GM21423 (cell line): ENCODE measurements around the gene TEX13D.

Experiments
- ATAC-seq: cut with Tn5 transposase; IDR thresholded peaks from one replicate; pipeline ENCODE4 v1.9.1; 2021; ENCODE audit warnings: mild to moderate bottlenecking, moderate library complexity; ENCODE audit not compliant: unreplicated experiment

TEX13D gene

DNA sequence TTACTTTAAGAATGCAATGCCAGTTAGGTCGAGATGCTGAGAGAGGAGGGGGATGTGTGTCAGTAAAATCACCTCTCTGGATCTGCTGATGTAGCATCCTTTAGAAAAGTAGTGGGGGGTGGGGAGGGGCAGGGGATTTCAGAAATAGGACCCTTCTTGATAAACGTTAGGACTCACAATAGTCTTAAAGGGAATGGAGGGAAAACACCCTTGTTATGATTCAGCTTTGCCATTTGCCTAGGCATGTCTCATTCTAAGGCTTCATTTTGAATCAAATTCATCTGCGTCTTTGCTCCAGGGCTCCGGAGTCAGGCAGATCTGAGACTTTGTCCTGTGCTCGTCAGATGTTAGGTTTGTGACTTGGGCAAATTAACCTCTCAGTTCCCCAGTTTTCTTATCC is 14.8 kb downstream of the TEX13D start:
- ATAC-seq: no peak

DNA sequence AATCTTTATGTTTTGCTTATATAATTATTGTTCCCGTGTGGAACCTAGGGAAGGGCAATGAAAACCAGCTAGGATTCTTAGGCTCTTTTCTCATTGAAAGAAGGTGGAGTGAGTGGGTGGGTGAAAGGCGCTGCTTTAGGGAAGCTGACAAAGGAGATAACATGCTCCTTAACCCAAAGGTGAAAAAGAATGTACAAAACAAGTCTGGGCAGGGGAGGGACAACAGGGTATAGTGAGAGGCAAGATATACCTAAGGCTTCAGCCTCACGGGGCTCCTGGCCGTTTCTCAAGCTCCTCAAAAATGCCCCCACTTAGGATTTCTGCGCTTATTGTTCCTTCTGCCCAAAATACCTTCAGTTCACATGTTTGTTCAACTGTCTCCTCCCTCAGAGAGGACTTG is 15.7 kb downstream of the TEX13D start:
- ATAC-seq: no peak

GRCh38 chrX:124348885-124349453 is 16.5 kb downstream of the TEX13D start:
- no peak for ATAC-seq

DNA sequence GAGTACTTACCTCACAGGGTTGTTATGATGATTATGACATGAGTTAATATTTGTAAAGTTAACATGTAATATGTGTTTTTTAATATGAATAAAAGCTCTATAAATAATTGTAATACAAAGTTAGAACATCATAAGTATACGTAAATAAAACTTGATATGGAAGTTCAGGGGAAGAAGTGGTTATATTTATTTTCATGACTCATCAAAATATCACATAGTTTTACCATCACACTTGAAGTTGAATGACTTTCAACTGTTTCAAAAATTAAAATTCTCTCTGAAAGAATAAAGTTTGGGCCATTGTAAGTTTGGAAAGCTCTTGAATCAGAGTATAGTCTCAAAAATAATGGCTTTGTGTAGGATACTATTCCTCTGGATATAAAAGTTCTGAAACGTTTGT is 22.2 kb downstream of the TEX13D start:
- no peak for ATAC-seq

GRCh38 chrX:124358800-124359383 is 26.4 kb downstream of the TEX13D start:
- peak; percentile 63 for ATAC-seq

DNA sequence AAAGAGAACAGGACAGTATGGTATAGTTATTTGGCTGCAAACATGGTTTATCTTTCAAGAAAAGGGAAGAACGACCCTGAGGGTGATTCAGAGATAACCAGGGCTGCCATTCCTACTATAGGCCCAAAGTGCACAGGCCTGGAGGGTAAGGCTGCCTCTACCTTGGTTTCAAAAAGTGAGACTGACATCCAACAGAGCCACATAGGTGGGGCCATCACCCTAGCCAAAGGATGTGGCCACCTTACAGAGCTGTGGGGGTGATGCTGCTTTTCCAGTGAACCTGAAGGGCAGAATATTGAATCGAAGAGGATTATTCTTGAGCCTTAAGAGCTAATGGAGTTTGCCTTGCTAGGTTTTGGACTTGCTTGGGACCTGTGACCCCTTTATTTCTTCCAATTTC is 29.6 kb downstream of the TEX13D start:
- no peak for ATAC-seq

DNA sequence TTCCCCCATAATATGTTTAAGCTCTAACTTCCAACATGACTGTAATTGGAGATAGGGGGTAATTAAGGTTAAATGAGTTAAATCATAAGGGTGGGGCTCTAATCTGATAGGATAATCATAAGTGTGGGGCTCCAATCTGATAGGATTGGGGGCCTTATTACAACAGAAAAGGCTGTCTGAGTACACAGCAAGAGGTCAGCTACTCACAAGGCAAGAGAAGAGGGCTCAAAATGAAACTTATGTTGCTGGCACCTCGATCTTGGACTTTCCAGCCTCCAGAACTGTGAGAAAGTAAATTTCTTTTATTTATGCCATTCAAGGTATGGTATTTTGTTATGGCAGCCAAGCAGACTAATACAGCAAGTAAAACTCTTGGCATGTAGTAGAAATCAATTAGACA is 30.3 kb downstream of the TEX13D start:
- no peak for ATAC-seq

- ATAC-seq: no peak
Observed at GRCh38 chrX:124369722-124370121, 37.3 kb downstream of the TEX13D start.

DNA sequence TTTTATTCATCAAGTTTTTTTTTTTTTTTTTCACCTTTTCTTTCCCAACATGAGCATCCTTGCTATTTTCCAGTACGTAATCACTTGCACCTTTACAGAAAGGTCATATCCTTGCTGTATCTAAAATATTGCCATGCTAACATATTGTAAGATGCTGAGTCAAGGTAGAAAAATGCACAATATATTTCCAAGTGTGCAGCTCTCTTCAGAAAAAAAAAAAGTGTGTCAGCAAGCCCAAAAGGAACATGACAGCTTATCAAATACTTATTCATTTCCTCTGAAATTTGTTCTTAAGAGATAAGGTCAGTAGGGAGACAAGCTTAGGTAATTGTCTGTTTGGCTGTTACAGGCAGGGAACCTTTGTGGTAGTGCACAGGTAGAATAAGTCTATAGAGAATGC is 40.9 kb downstream of the TEX13D start:
- ATAC-seq: no peak

GRCh38 chrX:124378643-124379042 is 46.2 kb downstream of the TEX13D start:
- ATAC-seq: no peak

- no peak for ATAC-seq
Observed at GRCh38 chrX:124383354-124383753, 50.9 kb downstream of the TEX13D start.

- ATAC-seq: no peak
Observed at GRCh38 chrX:124386401-124386800, 53.9 kb downstream of the TEX13D start.
